Sigmoid colon (tissue), 7 donors: ENCODE results near the gene PAPOLG. TPM values are rescaled to one million over a fixed set of nuclear protein-coding genes. Genes with fewer than 3 reads are reported as not detected.

Source experiments
- DNase-seq: peaks from one replicate; pipeline ENCODE4 v3.0.0-alpha.2; 2019
- H3K27ac ChIP-seq, 4 donors: fragments of 200-600 bp; sonication (generic); one replicate each; pipeline ENCODE4 v1.5.1; 2016 to 2019; ENCODE audit warnings: mild to moderate bottlenecking in 1 of 4
- H3K27me3 ChIP-seq, 3 donors: fragments of 200-600 bp; sonication (generic); one replicate each; pipeline ENCODE4 v1.5.1; 2019; ENCODE audit warnings: mild to moderate bottlenecking in 1 of 3
- H3K36me3 ChIP-seq, 4 donors: fragments of 200-600 bp; sonication (generic); one replicate each; pipeline ENCODE4 v1.5.1; 2016 to 2019
- H3K4me1 ChIP-seq, 4 donors: fragments of 200-600 bp; sonication (generic); one replicate each; pipeline ENCODE4 v1.5.1; 2017 to 2019
- H3K4me3 ChIP-seq, 4 donors: fragments of 200-600 bp; sonication (generic); one replicate each; pipeline ENCODE4 v1.5.1; 2017 to 2019; ENCODE audit warnings: mild to moderate bottlenecking in 2 of 4, moderate library complexity in 1 of 4
- H3K9me3 ChIP-seq, 4 donors: fragments of 200-600 bp in 3 of 4; sonication (generic) in 3 of 4; one replicate each; pipeline versions ENCODE4 v1.5.1 to v1.6.1; 2013 to 2019
- CTCF ChIP-seq, 4 experiments: fragments of 450-650 bp in 3 of 4; fragments of 200-600 bp in 1 of 4; IDR thresholded peaks; one replicate each; pipeline ENCODE4 v1.5.1; 2016 to 2019; ENCODE audit warnings: antibody characterized with exemption in 4 of 4, mild to moderate bottlenecking in 3 of 4, moderate library complexity in 2 of 4
- EP300 ChIP-seq, 4 donors: sonication (generic); formaldehyde crosslinking; IDR thresholded peaks; one replicate each; pipeline ENCODE4 v1.6.1; 2017; ENCODE audit warnings: antibody characterized with exemption in 4 of 4
- POLR2A ChIP-seq, 2 donors: fragments of 450-650 bp; IDR thresholded peaks; one replicate each; pipeline ENCODE4 v1.6.1; 2016; ENCODE audit warnings: antibody characterized with exemption in 2 of 2, mild to moderate bottlenecking in 2 of 2, moderate library complexity in 2 of 2
- POLR2AphosphoS5 ChIP-seq, 4 donors: sonication (generic); formaldehyde crosslinking; IDR thresholded peaks; one replicate each; pipeline ENCODE4 v1.6.1; 2017; ENCODE audit warnings: antibody characterized with exemption in 4 of 4
- WGBS, 2 donors: extraction: QIAGEN DNeasy Blood & Tissue Kit; methylation state at CpG; one replicate each; pipeline ENCODE4 v1.1.7; 2013; 5-methylcytosine and 5-hydroxymethylcytosine counted together
- intact Hi-C: fragments of 100-400 bp; cut with DNase I; formaldehyde crosslinking; loops from one replicate; pipeline ENCODE4 v1.15.1; 2023
- polyA plus RNA-seq, 3 donors: library from polyadenylated mRNA; stranded (reverse); fragments of 200-250 nt; gene quantifications; one replicate each; pipeline ENCODE4 v1.2.3, GENCODE V29; 2013
- total RNA-seq, 4 donors: library from RNA; depleted of rRNA; stranded (reverse); fragments of >200 nt; gene quantifications; one replicate each; pipeline ENCODE4 v1.1.0, GENCODE V29; 2016
- donor health status: healthy with polysubstance abuse.
- donor health status: Bipolar disorder and iron deficiency.
- donor health status: healthy.

PAPOLG gene
- total and polyA plus RNA-seq, 7 donors: 3.6 to 16.1 (median 10.7) TPM

- DNase-seq: no peak
- intact Hi-C loops: no loop called here
- no peaks in the 10 kb centered on the region for H3K36me3 ChIP-seq
- peaks cover 0 to 32% (median 0%) of the 10 kb centered on the region in 3 donors for H3K27me3 ChIP-seq
- H3K27ac ChIP-seq: no peak overlapping the region
- TF ChIP-seq POLR2AphosphoS5 (IDR thresholded peaks at IDR 0.05) (no peak), POLR2A (IDR thresholded peaks at IDR 0.05) (no peak), EP300 (IDR thresholded peaks at IDR 0.05) (no peak), CTCF (IDR thresholded peaks at IDR 0.05) (no peak)
- WGBS, 2 donors: 1% methylated on average over 46 of the region's 46 CpGs
- no peaks in the 10 kb centered on the region for H3K9me3 ChIP-seq
- H3K4me1 ChIP-seq: peaks cover 0 to 12% (median 4%) of the 10 kb centered on the region in 4 donors
- peak overlapping the region in 3 of 4 donors; percentile 28 to 40 (median 37) for H3K4me3 ChIP-seq
Observed at GRCh38 chr2:60735496-60736250, 20.4 kb upstream of the PAPOLG start.

- H3K4me3 ChIP-seq: no peak overlapping the region
- WGBS, 2 donors: 92 to 96% methylated on average over 3 of the region's 3 CpGs
Observed at GRCh38 chr2:60738679-60739078, 17.4 kb upstream of the PAPOLG start.

GRCh38 chr2:60739156-60739555 is 16.9 kb upstream of the PAPOLG start:
- H3K4me3 ChIP-seq: no peak overlapping the region
- peaks cover 0 to 12% (median 4%) of the 10 kb centered on the region in 4 donors for H3K4me1 ChIP-seq
- no peaks in the 10 kb centered on the region for H3K36me3 ChIP-seq
- no peak for TF ChIP-seq POLR2AphosphoS5 (IDR thresholded peaks at IDR 0.05)
- TF ChIP-seq CTCF (IDR thresholded peaks at IDR 0.05): no peak
- no peak for TF ChIP-seq POLR2A (IDR thresholded peaks at IDR 0.05)
- no peak for TF ChIP-seq EP300 (IDR thresholded peaks at IDR 0.05)
- intact Hi-C loops: no loop called here
- H3K27me3 ChIP-seq: peaks cover 0 to 32% (median 0%) of the 10 kb centered on the region in 3 donors
- H3K9me3 ChIP-seq: no peaks in the 10 kb centered on the region
- peak; percentile 6 for DNase-seq
- H3K27ac ChIP-seq: no peak overlapping the region
- WGBS, 2 donors: 87 to 94% methylated on average over 6 of the region's 6 CpGs

More at GRCh38 chr2:60738679-60739078, 17.4 kb upstream of the PAPOLG start:
- DNase-seq: peak; percentile 7
- Histone ChIP-seq H3K27ac (no peak overlapping the region), H3K36me3 (no peaks in the 10 kb centered on the region), H3K9me3 (no peaks in the 10 kb centered on the region), H3K27me3 (peaks cover 0 to 32% (median 0%) of the 10 kb centered on the region in 3 donors), H3K4me1 (peaks cover 0 to 12% (median 4%) of the 10 kb centered on the region in 4 donors)
- intact Hi-C loops: no loop called here
- TF ChIP-seq POLR2A (IDR thresholded peaks at IDR 0.05): no peak
- TF ChIP-seq POLR2AphosphoS5 (IDR thresholded peaks at IDR 0.05): no peak
- TF ChIP-seq CTCF (IDR thresholded peaks at IDR 0.05): no peak
- TF ChIP-seq EP300 (IDR thresholded peaks at IDR 0.05): no peak

GRCh38 chr2:60741576-60741975 is 14.5 kb upstream of the PAPOLG start:
- Histone ChIP-seq H3K27ac (no peak overlapping the region), H3K27me3 (peaks cover 0 to 15% (median 0%) of the 10 kb centered on the region in 3 donors), H3K36me3 (no peaks in the 10 kb centered on the region), H3K4me3 (no peak overlapping the region), H3K9me3 (no peaks in the 10 kb centered on the region), H3K4me1 (no peaks in the 10 kb centered on the region)
- WGBS, 2 donors: 90 to 92% methylated on average over 11 of the region's 11 CpGs
- intact Hi-C loops: no loop called here
- DNase-seq: no peak
- TF ChIP-seq POLR2A (IDR thresholded peaks at IDR 0.05) (no peak), EP300 (IDR thresholded peaks at IDR 0.05) (no peak), CTCF (IDR thresholded peaks at IDR 0.05) (no peak), POLR2AphosphoS5 (IDR thresholded peaks at IDR 0.05) (no peak)
